PC-9 (cell line): ENCODE measurements around the gene DNAAF1. TPM values are rescaled to one million over a fixed set of nuclear protein-coding genes. Genes with fewer than 3 reads are reported as not detected.

Experiments
- Bru-seq: library from RNA; stranded (reverse); fragments of 400-500 nt; gene quantifications from one replicate; lab custom pipeline; 2021; lab: Mats Ljungman, UMichigan
- BruChase-seq, 2 experiments: library from RNA; stranded (reverse); fragments of 400-500 nt; gene quantifications; one replicate each; lab custom pipeline; 2021; lab: Mats Ljungman, UMichigan
- BruUV-seq: library from RNA; stranded (reverse); fragments of 400-500 nt; replicated peaks from 2 replicates; lab custom pipeline; 2021; lab: Mats Ljungman, UMichigan
- CTCF ChIA-PET: fragments of 300-600 bp; sonication (Branson Sonifier 250); formaldehyde crosslinking; loops from one replicate; lab custom pipeline; 2022; ENCODE audit warnings: antibody characterized with exemption; lab: Charles Lee
- POLR2A ChIA-PET: fragments of 300-600 bp; sonication (Branson Sonifier 250); formaldehyde crosslinking; loops from one replicate; lab custom pipeline; 2022; ENCODE audit warnings: antibody characterized with exemption; ENCODE audit not compliant: unreplicated experiment; lab: Charles Lee
- DNase-seq, 2 experiments: peaks; one replicate each; pipeline versions ENCODE4 v3.0.0 to v3.0.0-alpha.2; 2015 to 2022; ENCODE audit warnings: mixed read lengths in 1 of 2
- H2AFZ ChIP-seq: fragments of 200-600 bp; sonication (generic); 2 replicates; pipeline ENCODE4 v1.8.1; 2017; ENCODE audit warnings: antibody characterized with exemption
- H3F3A ChIP-seq: fragments of 200-600 bp; sonication (generic); 2 replicates; pipeline ENCODE4 v1.8.1; 2017; ENCODE audit warnings: antibody characterized with exemption, mild to moderate bottlenecking, low read depth; ENCODE audit not compliant: insufficient read depth
- H3K27ac ChIP-seq: fragments of 200-600 bp; sonication (generic); 2 replicates; pipeline ENCODE4 v1.6.1; 2016; ENCODE audit warnings: mixed run types
- H3K27me3 ChIP-seq: fragments of 200-600 bp; sonication (generic); 2 replicates; pipeline ENCODE4 v1.6.1; 2016; ENCODE audit warnings: low read depth, mixed run types; ENCODE audit not compliant: insufficient read depth
- H3K36me3 ChIP-seq: fragments of 200-600 bp; sonication (generic); 2 replicates; pipeline ENCODE4 v1.6.1; 2016; ENCODE audit warnings: low read depth, mixed run types
- H3K4me1 ChIP-seq: fragments of 200-600 bp; sonication (generic); replicated peaks from 2 replicates; pipeline ENCODE4 v1.6.1; 2016; ENCODE audit warnings: mixed run types; ENCODE audit not compliant: insufficient read depth
- H3K4me2 ChIP-seq: fragments of 200-600 bp; sonication (generic); 2 replicates; pipeline ENCODE4 v1.6.1; 2017; ENCODE audit warnings: mixed run types
- H3K4me3 ChIP-seq: fragments of 200-600 bp; sonication (generic); 2 replicates; pipeline ENCODE4 v1.6.1; 2016; ENCODE audit warnings: mixed run types
- H3K79me2 ChIP-seq: fragments of 200-600 bp; sonication (generic); 2 replicates; pipeline ENCODE4 v1.6.1; 2017; ENCODE audit warnings: low read depth, mixed run types
- H3K9me2 ChIP-seq: fragments of 200-600 bp; sonication (generic); 2 replicates; pipeline ENCODE4 v1.8.1; 2017; ENCODE audit warnings: mild to moderate bottlenecking; ENCODE audit not compliant: insufficient read depth
- H3K9me3 ChIP-seq: fragments of 200-600 bp; sonication (generic); 2 replicates; pipeline ENCODE4 v1.8.1; 2016; ENCODE audit warnings: low read depth; ENCODE audit not compliant: insufficient read depth
- H4K20me1 ChIP-seq: fragments of 200-600 bp; sonication (generic); 2 replicates; pipeline ENCODE4 v1.8.1; 2017; ENCODE audit not compliant: insufficient read depth
- EZH2 ChIP-seq: fragments of 200-600 bp; sonication (generic); IDR thresholded peaks from 2 replicates; pipeline ENCODE4 v1.8.0; 2017; ENCODE audit warnings: antibody characterized with exemption, low read depth
- intact Hi-C: fragments of 100-400 bp; cut with micrococcal nuclease; formaldehyde crosslinking; loops from one replicate; pipeline ENCODE4 v1.10.0; 2022; ENCODE audit not compliant: unreplicated experiment
- long read RNA-seq: library from polyadenylated mRNA; stranded (forward); transcript quantifications from one replicate; pipeline ENCODE4 v2.0.0, GENCODE V29; 2022
- total RNA-seq: library from RNA; stranded (reverse); gene quantifications from 2 replicates; pipeline ENCODE4 v1.2.3, GENCODE V29; 2021
- TF ChIP-seq, protein P1 (sequence below): fragments of 200-600 bp; sonication (generic); conservative IDR thresholded peaks from 2 replicates; pipeline ENCODE4 v1.6.1; 2017; ENCODE audit warnings: mixed run types, antibody characterized with exemption, mild to moderate bottlenecking, moderate library complexity

Gene DNAAF1
- total RNA-seq (1.2 and 3.9 TPM in 2 replicates), Bru-seq, nascent RNA (percentile 22 among the genes with signal in this experiment), BruChase-seq, experiment 1, labeled RNA remaining after a 2-hour chase (percentile 26 among the genes with signal in this experiment), BruChase-seq, experiment 2, labeled RNA remaining after a 6-hour chase (percentile 29 among the genes with signal in this experiment)
- long read RNA-seq, partial matches to known transcripts = 0 of 1 reads
- long read RNA-seq, other reads (novel, unspliced or antisense) = 1 of 1 reads

DNA sequence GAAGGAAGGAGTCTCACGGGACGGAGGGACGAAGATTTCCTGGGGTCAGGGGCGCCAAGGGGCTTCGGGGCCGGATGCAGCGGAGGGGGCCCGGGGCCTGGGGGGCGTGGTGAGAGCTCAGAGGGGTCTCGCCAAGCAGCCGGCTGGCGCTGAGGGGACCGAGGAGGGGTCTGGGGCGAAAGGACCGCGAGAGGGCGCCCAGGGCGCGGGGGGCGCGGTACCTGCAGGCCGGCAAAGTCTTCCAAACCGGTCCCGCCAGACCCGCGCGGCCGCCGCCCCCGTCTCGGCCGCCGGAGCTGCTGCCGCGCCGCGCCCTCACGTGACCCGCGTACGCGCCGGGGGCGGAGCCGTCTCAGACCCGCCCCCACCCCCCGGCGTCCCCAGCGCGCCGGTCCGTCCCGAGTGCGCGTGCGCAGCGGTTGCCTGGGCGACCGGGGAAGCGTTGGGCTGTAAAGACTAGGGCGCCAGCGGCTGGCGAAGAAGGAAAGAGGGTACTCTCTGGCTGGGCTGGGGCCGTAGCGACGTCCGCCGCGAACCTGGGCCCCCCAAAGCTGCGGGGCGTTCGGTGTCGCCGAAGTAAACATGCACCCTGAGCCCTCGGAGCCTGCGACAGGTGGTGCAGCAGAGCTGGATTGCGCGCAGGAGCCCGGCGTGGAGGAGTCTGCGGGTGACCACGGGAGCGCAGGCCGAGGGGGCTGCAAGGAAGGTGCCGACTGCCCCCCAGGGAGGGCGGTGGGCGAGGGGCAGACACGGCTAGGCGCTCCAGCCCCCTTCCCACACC lies at the start of gene DNAAF1, which contains the start of gene HSDL1:
Gene DNAAF1 (plus strand): TSS at position 450 of the 781 bp plus-strand sequence. CDS start 133 bp downstream, at position 583.
Gene HSDL1 (minus strand): TSS at position 319 of the 781 bp plus-strand sequence. CDS start 13,856 bp downstream, outside the sequence.
- H3K79me2 ChIP-seq = peaks cover 32% of the 10 kb centered on the region
- intact Hi-C loops = no loop called here
- peaks cover 6% of the 10 kb centered on the region; the same call in 1 of the 2 replicates for H3K4me1 ChIP-seq
- no peak within 1 kb of the TSS for H3K27ac ChIP-seq
- H3K27me3 ChIP-seq = no peaks in the 10 kb centered on the region
- DNase-seq = peak; percentile 61 to 95
- TF ChIP-seq, protein P1, sequence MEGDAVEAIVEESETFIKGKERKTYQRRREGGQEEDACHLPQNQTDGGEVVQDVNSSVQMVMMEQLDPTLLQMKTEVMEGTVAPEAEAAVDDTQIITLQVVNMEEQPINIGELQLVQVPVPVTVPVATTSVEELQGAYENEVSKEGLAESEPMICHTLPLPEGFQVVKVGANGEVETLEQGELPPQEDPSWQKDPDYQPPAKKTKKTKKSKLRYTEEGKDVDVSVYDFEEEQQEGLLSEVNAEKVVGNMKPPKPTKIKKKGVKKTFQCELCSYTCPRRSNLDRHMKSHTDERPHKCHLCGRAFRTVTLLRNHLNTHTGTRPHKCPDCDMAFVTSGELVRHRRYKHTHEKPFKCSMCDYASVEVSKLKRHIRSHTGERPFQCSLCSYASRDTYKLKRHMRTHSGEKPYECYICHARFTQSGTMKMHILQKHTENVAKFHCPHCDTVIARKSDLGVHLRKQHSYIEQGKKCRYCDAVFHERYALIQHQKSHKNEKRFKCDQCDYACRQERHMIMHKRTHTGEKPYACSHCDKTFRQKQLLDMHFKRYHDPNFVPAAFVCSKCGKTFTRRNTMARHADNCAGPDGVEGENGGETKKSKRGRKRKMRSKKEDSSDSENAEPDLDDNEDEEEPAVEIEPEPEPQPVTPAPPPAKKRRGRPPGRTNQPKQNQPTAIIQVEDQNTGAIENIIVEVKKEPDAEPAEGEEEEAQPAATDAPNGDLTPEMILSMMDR = peak; percentile 43; the same call in 1 of the 2 replicates
- no peak for TF ChIP-seq EZH2
- H4K20me1 ChIP-seq = no peaks in the 10 kb centered on the region
- no peaks in the 10 kb centered on the region for H3K9me2 ChIP-seq
- H2AFZ ChIP-seq = peak within 1 kb of the TSS; percentile 80
- BruUV-seq = no TSS peak
- H3K4me2 ChIP-seq = peak within 1 kb of the TSS; percentile 94
- POLR2A ChIA-PET = no interaction called here
- CTCF ChIA-PET = interaction anchor here (0.6 kb wide), 2 partner anchors 12 to 33 kb away, joined by 3 read pairs; no protein-coding TSS in a partner anchor
- H3K9me3 ChIP-seq = no peaks in the 10 kb centered on the region
- H3K36me3 ChIP-seq = no peaks in the 10 kb centered on the region; the same call in 1 of the 2 replicates
- peak within 1 kb of the TSS; percentile 65 for H3K4me3 ChIP-seq
- 0 out of 2 replicates have a peak, but pooled peaks cover 3% of the 10 kb centered on the region for H3F3A ChIP-seq

DNA sequence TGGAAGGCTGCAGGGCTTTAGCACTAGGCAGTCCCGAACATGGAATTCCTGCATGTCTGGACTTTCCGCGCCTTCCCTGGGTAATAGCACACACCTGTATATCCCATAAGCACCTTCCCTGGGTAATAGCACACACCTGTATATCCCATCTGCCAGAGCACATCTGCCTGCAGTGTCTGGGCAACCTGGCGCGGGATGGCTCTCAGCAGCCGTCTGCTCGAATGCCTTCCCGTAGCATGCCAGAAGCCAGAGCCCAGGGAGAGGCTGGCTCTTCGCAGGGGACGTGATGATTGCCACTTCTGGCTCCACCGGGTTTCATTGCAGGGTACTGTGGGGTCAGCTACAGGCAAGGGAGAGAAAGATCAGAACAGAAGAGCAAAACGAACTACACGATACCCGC lies 49.6 kb upstream of the DNAAF1 start:
- ChIA-PET CTCF (interaction anchor here (0.7 kb wide), 1 partner anchor 143 kb away, joined by 4 read pairs; the partner anchor contains the start of gene OSGIN1), POLR2A (no interaction called here)
- peaks cover 24% of the 10 kb centered on the region for H3K79me2 ChIP-seq
- H3K4me1 ChIP-seq = peaks cover 17% of the 10 kb centered on the region
- H3K9me3 ChIP-seq = no peaks in the 10 kb centered on the region
- peak overlapping the region; percentile 40; the same call in 1 of the 2 replicates for H3K27ac ChIP-seq
- intact Hi-C loops = no loop called here
- 0 out of 2 replicates have a peak, but pooled peaks cover 5% of the 10 kb centered on the region for H4K20me1 ChIP-seq
- no TSS peak for BruUV-seq
- no peak for DNase-seq
- no peaks in the 10 kb centered on the region for H3K27me3 ChIP-seq
- peaks cover 31% of the 10 kb centered on the region for H3K36me3 ChIP-seq
- no peak overlapping the region for H2AFZ ChIP-seq
- H3K4me3 ChIP-seq = no peak overlapping the region
- TF ChIP-seq, protein P1 = no peak
- no peak for TF ChIP-seq EZH2
- H3K9me2 ChIP-seq = no peaks in the 10 kb centered on the region
- no peak overlapping the region for H3K4me2 ChIP-seq
- peaks cover 10% of the 10 kb centered on the region for H3F3A ChIP-seq

DNA sequence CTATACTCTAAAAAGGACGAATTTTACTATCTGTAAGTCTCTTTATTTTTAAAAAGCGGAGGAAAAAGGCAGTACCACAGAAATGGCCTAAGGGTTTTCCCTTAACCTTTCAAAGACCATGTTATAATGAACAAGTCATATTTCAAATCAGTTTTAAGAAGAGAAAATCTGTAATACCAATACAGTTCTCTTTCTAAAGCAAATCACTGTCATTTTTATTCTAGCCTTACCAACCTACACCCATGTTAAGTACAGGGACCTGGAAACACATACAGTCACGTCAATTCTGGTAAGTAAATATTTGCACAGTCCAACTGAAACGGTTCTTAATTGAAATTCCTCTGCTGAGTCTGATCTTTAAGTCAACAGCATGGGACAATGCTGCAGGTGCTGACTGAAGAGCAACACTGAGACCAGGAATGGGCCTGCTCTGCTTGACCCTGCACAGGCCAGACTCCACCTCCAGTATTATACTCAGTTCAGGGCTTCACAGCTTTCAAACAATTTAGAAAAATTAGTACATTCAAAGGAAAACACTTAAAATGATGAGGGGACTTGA lies 48.6 kb upstream of the DNAAF1 start:
- Histone ChIP-seq H3K36me3 (peaks cover 31% of the 10 kb centered on the region), H3K27ac (no peak overlapping the region; the same call in 1 of the 2 replicates)

More for the DNA sequence above, 48.6 kb upstream of the DNAAF1 start:
- Histone ChIP-seq H3K9me3 (no peaks in the 10 kb centered on the region), H3K27me3 (no peaks in the 10 kb centered on the region), H3K4me3 (no peak overlapping the region), H2AFZ (no peak overlapping the region), H3K79me2 (peaks cover 35% of the 10 kb centered on the region), H3F3A (peaks cover 11% of the 10 kb centered on the region), H4K20me1 (0 out of 2 replicates have a peak, but pooled peaks cover 6% of the 10 kb centered on the region), H3K9me2 (no peaks in the 10 kb centered on the region), H3K4me2 (no peak overlapping the region), H3K4me1 (peaks cover 25% of the 10 kb centered on the region)
- intact Hi-C loops = no loop called here
- DNase-seq = no peak
- POLR2A ChIA-PET = no interaction called here
- TF ChIP-seq, protein P1 = no peak
- TF ChIP-seq EZH2 = no peak
- CTCF ChIA-PET = no interaction called here
- no TSS peak for BruUV-seq
